ENCODE measurements around the gene TBCK. TPM values are rescaled to one million over a fixed set of nuclear protein-coding genes. Genes with fewer than 3 reads are reported as not detected.
A peak's percentile ranks its signal among the peaks of the same experiment; 100 is the strongest.

Gene TBCK
- total and polyA plus RNA-seq, 2 of the 13 experiments (the other 11 are each of a cell fraction or from before 2014, with no cell fraction given), result 51.0 to 62.4 TPM

GRCh38 chr4:106355193-106355592 lies 39.2 kb upstream of the TBCK start:
- POLR2A ChIA-PET, result no interaction called here
- H3K9ac ChIP-seq (ENCODE audit: insufficient read depth, low read depth, low read length), result no peak overlapping the region

More at GRCh38 chr4:106355193-106355592, 39.2 kb upstream of the TBCK start:
- no peaks in the 10 kb centered on the region for H3K4me1 ChIP-seq (ENCODE audit: insufficient read depth, low read length)
- intact Hi-C loops (cut with micrococcal nuclease; ENCODE audit: unreplicated experiment) (no loop called here), in situ Hi-C loops (cut with HindIII; ENCODE audit: extremely low pct_ligation_motif_present, low pct_unique_long_range_greater_than_20kb) (loop anchor here (25.0 kb wide), 1 partner anchor 457 kb away; no protein-coding TSS in a partner anchor)
- H4K20me1 ChIP-seq (ENCODE audit: insufficient read depth, low read length), result no peaks in the 10 kb centered on the region
- FAIRE-seq (no peak), ATAC-seq (no peak), DNase-seq (ENCODE audit: low spot score) (no peak)
- H3K27ac ChIP-seq (ENCODE audit: extremely low read length, insufficient read depth, low read length), result no peak overlapping the region
- WGBS (ENCODE audit: low lambda C conversion rate), result 76% methylated on average over 4 of the region's 4 CpGs
- no peak overlapping the region for H3K4me3 ChIP-seq (replicated peaks in 1 of 3; ENCODE audit: insufficient read depth in 1 of 3, low read depth in 2 of 3, low read length in 3 of 3)
- no peak overlapping the region for H3K4me2 ChIP-seq (ENCODE audit: low read depth, low read length)
- no peaks in the 10 kb centered on the region for H3K27me3 ChIP-seq (ENCODE audit: control insufficient read depth in 1 of 2, insufficient read depth in 2 of 2, low read length in 2 of 2)
- TF ChIP-seq ARID4A (CRISPR knock-in tag; IDR thresholded peaks at IDR 0.05; ENCODE audit: borderline replicate concordance) (no peak), ZNF274 (CRISPR knock-in tag; IDR thresholded peaks at IDR 0.05) (no peak), SETDB1 (CRISPR knock-in tag; IDR thresholded peaks at IDR 0.05; ENCODE audit: borderline replicate concordance) (no peak), JUND (CRISPR knock-in tag; IDR thresholded peaks at IDR 0.05) (no peak), ZNF891 (CRISPR knock-in tag; IDR thresholded peaks at IDR 0.05) (no peak), SRY (CRISPR knock-in tag; IDR thresholded peaks at IDR 0.05) (no peak), ZNF382 (CRISPR knock-in tag; IDR thresholded peaks at IDR 0.05; ENCODE audit: borderline replicate concordance) (no peak), GABPB1 (CRISPR knock-in tag; IDR thresholded peaks at IDR 0.05) (no peak), ZNF530 (CRISPR knock-in tag; IDR thresholded peaks at IDR 0.05; ENCODE audit: low read depth) (no peak)
- no TSS peak for BruUV-seq (replicated peaks)
- CTCF ChIA-PET (ENCODE audit: low intra/inter-chr PET ratio, low total read pairs), result no interaction called here
- no peaks in the 10 kb centered on the region for H3K36me3 ChIP-seq (replicated peaks in 1 of 2; ENCODE audit: control insufficient read depth in 1 of 2, insufficient read depth in 2 of 2, low read length in 2 of 2)
- peak overlapping the region; percentile 54 for H2AFZ ChIP-seq (ENCODE audit: low read length)
- H3K9me3 ChIP-seq (ENCODE audit: low read length), result no peaks in the 10 kb centered on the region
- no peaks in the 10 kb centered on the region for H3K79me2 ChIP-seq (ENCODE audit: insufficient read depth, low read length)
